NCI-H2227 treated with DMSO at 0.1 percent for 48 hours (cell line): Measurements from ENCODE around the gene CAVIN1.
"Not testable (repeated sequence)": the region's sequence is repeated elsewhere in the genome, so short reads cannot be mapped to it uniquely, and the experiment has no call there.

Source experiments
- DNase-seq: peaks from one replicate; lab custom pipeline; 2025; lab: John Stamatoyannopoulos, UW

CAVIN1 gene

DNA sequence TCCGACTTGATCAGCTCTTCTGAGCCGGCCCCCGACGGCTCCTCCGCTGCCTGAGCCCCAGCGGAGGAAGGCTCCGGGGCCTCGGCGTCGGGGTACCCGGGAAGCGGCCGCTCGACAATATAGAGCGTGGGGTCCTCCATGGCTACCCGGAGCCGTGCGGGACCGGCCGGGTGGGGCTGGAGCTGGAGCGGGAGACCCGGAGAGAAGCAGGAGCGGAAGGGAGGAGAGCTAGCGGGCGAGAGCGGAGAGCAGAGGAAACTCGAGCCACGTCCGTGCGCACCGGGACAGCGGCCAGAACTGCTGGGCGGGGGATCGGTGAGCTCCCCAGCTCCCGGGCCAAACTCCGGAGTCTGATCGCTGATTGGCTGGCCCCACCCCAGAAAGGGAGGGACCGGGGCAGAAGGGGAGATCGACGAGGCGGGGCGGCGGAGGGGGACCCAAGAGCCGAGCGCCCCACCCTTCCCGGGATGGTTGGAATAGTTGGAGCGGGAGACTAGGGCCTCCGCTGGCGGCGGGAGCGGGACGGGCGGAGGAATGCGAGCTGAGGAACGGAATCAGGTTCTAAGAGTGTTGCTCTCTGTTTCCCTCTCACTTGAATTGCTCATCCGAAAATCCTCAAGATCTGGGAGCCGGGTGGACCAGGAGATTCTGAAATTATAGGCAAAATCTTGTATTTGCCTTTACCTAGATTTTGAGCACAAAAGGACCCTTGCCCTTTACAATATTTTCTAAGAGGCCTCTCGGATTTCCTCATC, at the start of gene CAVIN1:
Gene CAVIN1, minus strand, starts transcription at position 299 of the 755 bp plus-strand sequence. Its CDS starts 159 bp downstream, at position 140.
- peak; percentile 49 for DNase-seq

DNA sequence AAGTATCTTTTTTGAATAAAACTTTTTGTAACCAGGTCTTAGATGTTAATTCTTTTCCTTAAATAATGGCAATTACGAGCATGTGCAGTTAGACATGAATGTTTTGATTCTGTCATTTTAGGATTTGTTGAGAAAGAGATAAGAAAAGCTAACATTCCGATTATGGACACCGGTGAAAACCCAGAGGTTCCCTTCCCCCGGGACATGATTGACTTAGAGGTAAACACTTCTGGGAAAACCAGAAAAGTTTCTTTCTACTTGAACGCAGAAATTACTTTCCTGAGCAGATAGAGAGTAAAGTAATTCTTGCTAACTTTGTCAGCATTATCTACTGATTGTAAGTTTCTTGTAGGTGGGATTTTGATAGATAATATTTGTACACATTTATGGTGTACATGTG, 44.8 kb upstream of the CAVIN1 start:
- no peak for DNase-seq

DNA sequence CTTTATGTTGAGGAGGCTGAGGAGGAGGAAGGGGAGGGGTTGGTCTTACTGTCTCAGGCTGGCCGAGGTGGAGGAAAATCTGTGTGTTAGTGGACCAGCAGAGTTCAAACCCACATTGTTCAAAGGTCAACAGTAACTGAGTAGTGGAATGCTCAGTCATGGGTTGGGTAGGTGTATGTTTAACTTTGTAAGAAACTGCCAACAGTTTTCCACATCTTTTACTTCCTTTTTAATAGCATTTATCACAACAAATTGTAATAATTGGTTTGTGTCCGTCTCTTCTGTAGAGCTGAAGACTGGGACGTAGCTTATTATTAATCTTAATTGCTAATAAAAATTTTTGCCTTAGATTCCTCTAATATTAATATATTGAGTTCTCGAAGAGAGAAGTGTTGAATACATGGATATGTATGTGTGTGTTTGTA, 40.9 kb upstream of the CAVIN1 start:
- no peak for DNase-seq

DNA sequence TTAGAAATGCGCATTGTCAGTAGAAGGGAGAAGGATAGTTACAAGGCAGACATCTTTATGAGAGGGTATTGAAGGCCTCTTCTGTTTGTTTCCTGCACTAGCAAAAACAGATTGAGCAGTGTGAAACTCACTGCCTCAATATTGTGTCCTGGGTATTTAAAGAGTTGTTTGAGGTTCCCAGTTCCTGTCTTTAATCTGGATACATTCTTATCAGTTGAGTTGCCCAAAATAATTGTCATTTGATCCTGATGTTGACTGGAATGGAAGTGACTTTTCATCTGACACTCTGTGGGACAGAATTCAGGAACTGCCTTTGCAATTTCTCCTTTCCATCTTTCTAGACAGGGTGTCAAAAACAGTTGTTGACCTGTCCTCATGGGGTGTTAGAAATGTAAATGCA, 37.3 kb upstream of the CAVIN1 start:
- DNase-seq: no peak

DNA sequence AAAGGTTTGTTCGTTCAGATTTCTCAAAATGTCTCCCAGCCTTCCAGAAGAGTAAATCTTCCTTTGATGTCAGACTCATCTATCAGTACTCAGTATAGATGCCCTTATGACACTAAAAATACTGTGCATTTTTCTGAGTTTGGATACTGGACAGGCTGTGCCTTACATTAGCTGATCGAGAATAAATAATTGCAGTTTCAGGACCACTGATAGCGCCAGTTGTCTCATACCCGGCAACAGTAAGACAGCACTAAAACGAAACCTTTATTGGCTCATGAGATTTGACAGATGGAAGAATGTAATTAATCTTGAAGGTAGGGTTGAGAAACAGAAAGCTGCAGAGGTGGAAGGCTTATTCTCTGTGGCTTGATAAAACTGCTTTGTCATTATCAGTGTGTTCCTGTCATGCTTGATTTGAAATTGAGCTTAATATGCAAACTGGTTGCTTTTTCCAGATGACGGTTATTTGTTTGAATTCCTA, 36.8 kb upstream of the CAVIN1 start:
- DNase-seq: no peak

- DNase-seq: peak; percentile 55
These were observed 36.3 kb upstream of the CAVIN1 start for GRCh38 chr17:42459256-42459800.

GRCh38 chr17:42458497-42459255, 35.6 kb upstream of the CAVIN1 start, which contains the start of gene ATP6V0A1:
ATP6V0A1 (plus strand) TSS chr17:42458878; CDS start chr17:42460895, 2,017 bp downstream.
- peak; percentile 88 for DNase-seq

GRCh38 chr17:42457107-42457792, 34.2 kb upstream of the CAVIN1 start:
- no peak for DNase-seq

DNA sequence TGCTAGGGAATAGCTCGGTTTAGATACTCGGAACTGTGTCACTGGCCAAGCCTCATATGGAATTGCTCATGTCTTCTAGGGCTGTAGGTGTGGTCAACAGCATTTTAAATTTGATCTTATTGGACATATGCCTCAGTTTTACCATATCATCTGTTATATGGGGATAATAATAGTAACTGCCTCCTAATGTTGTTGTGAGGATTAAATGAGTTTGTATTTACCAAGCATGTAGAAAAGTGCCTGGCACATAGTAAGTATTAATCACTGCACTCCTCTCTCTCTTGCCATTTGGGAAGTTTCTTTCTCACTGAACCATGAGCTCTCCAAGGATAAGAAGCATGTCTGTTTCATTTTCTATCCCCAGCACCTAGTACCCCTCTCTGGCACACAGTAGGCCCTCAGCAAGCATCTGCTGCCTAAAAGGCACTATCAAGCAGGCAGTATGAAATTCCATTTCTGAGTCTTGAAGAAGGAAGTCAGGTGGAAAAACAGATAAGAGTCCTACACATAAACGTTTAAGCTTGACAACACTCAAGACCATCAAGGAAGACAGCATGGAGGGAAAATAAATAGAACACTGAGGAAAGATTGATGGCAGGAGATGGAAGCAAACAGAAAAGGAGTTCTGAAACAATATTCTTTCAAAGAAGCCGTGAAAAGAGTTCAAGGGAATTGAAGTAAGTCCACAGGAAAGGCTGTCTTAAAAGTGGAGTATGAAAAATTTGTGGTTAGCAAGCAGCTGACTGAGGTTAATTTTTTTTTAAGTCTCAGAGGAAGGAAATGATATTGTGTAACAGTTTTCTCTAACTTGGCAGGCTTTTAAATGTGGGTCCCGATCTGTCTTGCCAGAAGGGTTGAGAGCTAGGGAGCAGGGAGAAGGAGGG, 33.4 kb upstream of the CAVIN1 start:
- DNase-seq: no peak

DNA sequence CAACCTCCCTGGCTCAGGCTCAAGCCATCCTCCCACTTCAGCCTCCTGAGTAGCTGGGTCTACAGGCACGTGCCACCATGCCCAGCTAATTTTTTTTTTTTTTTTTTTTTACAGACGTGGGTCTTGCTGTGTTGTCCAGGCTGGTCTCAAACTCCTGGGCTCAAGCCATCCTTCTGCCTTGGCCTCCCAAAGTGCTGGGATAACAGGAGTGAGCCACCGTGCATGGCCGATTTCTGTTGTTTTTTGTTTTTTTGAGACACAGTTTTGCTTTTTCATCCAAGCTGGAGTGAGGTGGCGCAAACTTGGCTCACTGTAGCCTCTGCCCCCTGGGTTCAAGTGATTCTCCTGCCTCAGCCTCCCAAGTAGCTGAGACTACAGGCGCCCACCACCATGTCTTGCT, 31.9 kb upstream of the CAVIN1 start:
- not testable (repeated sequence) for DNase-seq

- DNase-seq: no peak
These were observed 30.4 kb upstream of the CAVIN1 start for GRCh38 chr17:42453439-42453838.

DNA sequence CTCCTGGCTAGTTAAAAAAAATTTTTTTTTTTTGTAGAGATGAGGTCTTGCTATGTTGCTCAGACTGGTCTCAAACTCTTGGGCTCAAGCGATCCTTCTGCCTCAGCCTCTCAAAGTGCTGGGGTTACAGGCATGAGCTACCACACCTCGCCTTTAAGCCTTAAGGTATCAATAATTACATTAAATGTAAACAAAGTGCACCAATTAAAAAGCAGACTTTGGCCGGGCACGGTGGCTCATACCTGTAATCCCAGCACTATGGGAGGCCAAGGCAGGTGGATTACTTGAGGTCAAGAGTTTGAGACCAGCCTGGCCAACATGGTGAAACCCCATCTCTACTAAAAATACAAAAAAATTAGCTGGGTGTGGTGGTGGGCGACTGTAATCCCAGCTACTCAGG, 28.2 kb upstream of the CAVIN1 start:
- not testable (repeated sequence) for DNase-seq

- not testable (repeated sequence) for DNase-seq
These were observed 26.8 kb upstream of the CAVIN1 start for GRCh38 chr17:42449838-42450237.

- DNase-seq: not testable (repeated sequence)
These were observed 26.1 kb upstream of the CAVIN1 start for GRCh38 chr17:42449176-42449575.

DNA sequence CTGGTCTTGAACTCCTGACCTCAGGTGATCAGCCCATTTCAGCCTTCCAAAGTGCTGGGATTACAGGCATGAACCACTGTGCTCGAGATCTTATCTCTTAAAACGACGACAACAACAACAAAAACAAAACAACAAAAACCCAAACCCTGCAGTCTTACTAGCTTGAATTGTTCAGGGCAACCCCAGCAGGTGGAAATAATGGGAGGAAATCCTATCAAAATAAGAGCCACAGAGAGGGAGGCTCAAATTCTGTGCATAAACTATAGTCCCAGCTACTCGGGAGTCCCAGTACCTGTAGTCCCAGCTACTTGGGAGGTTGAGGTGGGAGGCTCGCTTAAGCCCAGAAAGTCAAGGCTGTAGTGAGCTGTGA, 19.1 kb upstream of the CAVIN1 start:
- no peak for DNase-seq

- no peak for DNase-seq
These were observed 18.5 kb upstream of the CAVIN1 start for GRCh38 chr17:42441371-42442195.

DNA sequence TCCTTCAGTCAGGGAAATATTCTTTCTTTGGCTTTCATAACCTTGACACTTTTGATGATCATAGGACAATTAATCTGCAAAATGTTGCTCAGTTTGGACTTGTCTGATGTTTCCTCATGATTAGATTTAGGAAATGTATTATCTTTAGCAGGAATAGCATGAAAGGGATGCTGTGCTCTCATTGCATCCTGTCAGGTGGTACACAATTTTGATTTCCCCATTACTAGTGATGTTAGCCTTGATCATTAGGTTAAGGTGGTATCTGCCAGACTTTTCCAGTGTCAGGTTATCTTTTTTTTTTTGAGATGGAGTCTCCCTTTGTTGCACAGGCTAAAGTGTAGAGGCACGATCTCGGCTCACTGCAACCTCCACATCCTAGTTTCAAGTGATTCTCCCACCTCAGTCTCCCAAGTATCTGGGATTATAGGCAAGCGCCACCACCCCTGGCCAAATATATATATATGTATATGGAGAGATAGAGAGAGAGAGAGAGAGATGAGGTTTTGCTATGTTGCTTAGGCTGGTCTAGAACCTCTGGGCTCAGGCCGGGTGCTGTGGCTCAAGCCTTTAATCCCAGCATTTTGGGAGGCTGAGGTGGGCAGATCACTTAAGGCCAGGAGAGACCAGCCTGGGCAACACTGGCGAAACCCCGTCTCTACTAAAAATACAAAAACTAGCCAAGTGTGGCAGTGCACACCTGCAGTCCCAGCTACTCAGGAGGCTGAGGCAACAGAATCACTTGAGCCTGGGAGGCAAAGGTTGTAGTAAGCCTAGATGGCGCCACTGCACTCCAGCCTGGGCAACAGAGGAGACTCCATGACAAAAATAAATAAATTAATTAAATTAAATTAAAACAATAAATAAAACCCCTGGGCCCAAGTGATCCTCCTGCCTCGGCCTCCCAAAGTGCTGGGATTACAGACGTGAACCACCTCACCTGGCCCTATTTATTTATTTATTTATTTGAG, 15.8 kb upstream of the CAVIN1 start:
- DNase-seq: no peak

DNA sequence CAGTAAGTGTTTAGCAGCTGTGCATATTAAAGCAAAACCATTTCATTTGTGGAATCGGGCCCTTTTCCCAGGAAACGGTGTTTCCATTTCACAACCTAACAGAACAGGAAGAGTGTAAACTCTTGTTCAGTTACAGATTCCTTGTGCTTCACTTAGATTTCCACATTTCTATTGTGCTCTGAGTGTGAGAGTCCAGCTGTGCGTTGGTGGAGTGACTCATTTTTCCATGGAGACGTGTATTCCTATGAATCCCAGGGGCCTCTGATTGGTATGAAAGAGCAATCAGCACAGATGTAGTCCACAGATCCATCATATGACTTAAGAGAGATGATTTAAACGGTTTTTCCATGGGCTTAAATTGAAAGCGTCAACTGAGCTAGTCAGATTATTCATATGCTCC, 13.3 kb upstream of the CAVIN1 start:
- DNase-seq: no peak

- no peak for DNase-seq
These were observed 8.7 kb upstream of the CAVIN1 start for GRCh38 chr17:42431758-42432161.
